ENCODE measurements around the gene N4BP2.

GRCh38 chr4:40165916-40166315, 109.3 kb downstream of the N4BP2 start:
- no peak for TF ChIP-seq CTCF (conservative IDR thresholded peaks at IDR 0.05)
- no peak for TF ChIP-seq ZFX (IDR thresholded peaks at IDR 0.05)

Measured in C4-2B (cell line).